Gastroesophageal sphincter (tissue), 3 donors: Measurements from ENCODE around the gene DGLUCY.

ENCODE experiments used
- EP300 ChIP-seq: sonication (generic); formaldehyde crosslinking; IDR thresholded peaks from one replicate; pipeline ENCODE4 v1.6.1; 2017; ENCODE audit warnings: antibody characterized with exemption, mild to moderate bottlenecking
- POLR2A ChIP-seq, 2 donors: fragments of 450-650 bp; IDR thresholded peaks; one replicate each; pipeline ENCODE4 v1.6.1; 2017; ENCODE audit warnings: antibody characterized with exemption in 2 of 2, mild to moderate bottlenecking in 2 of 2, moderate library complexity in 1 of 2
- POLR2AphosphoS5 ChIP-seq: sonication (generic); formaldehyde crosslinking; IDR thresholded peaks from one replicate; pipeline ENCODE4 v1.6.1; 2017; ENCODE audit warnings: antibody characterized with exemption
- TF ChIP-seq, protein P1 (sequence below), 4 experiments: fragments of 200-600 bp in 2 of 4; fragments of 450-650 bp in 2 of 4; sonication (generic) in 1 of 4; IDR thresholded peaks; one replicate each; pipeline ENCODE4 v1.5.1; 2017 to 2019; ENCODE audit warnings: antibody characterized with exemption in 4 of 4, mild to moderate bottlenecking in 2 of 4, moderate library complexity in 2 of 4

DNA sequence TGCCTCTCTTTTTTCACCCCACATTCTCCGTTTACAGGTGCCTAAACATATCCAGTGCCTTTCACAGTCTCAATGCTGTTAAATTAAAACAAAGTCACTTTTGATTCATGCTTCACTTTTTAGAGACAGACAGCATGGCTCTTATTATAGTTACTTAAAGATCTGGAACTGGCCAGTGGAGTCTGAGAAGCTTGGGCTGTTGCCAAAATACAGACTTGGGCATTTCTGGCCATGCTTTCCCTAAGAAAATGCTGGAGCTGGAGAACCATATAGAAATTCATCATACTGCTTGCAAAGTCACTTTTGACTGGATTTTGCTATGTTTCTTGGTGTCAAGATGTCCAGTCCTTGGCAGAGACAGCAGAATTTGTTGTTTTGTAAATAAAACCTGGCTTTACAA lies 142.8 kb downstream of the DGLUCY start:
- TF ChIP-seq POLR2A (IDR thresholded peaks at IDR 0.05), result no peak
- TF ChIP-seq, protein P1, sequence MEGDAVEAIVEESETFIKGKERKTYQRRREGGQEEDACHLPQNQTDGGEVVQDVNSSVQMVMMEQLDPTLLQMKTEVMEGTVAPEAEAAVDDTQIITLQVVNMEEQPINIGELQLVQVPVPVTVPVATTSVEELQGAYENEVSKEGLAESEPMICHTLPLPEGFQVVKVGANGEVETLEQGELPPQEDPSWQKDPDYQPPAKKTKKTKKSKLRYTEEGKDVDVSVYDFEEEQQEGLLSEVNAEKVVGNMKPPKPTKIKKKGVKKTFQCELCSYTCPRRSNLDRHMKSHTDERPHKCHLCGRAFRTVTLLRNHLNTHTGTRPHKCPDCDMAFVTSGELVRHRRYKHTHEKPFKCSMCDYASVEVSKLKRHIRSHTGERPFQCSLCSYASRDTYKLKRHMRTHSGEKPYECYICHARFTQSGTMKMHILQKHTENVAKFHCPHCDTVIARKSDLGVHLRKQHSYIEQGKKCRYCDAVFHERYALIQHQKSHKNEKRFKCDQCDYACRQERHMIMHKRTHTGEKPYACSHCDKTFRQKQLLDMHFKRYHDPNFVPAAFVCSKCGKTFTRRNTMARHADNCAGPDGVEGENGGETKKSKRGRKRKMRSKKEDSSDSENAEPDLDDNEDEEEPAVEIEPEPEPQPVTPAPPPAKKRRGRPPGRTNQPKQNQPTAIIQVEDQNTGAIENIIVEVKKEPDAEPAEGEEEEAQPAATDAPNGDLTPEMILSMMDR (IDR thresholded peaks at IDR 0.05), result no peak
- no peak for TF ChIP-seq POLR2AphosphoS5
- no peak for TF ChIP-seq EP300
